OCI-LY3 (cell line): Measurements from ENCODE around the gene PDXP.

Experiments
- EZH2phosphoT487 ChIP-seq: fragments of 200-600 bp; shearing (Covaris generic); IDR thresholded peaks from 2 replicates; pipeline ENCODE4 v1.6.1; 2018; ENCODE audit warnings: antibody characterized with exemption, mixed run types, low read depth
- TF ChIP-seq, protein P1 (sequence below): fragments of 200-600, 300-600 bp; sonication (generic); IDR thresholded peaks from 2 replicates; pipeline ENCODE4 v1.5.1; 2014; ENCODE audit warnings: antibody characterized with exemption, low read length, low read depth

DNA sequence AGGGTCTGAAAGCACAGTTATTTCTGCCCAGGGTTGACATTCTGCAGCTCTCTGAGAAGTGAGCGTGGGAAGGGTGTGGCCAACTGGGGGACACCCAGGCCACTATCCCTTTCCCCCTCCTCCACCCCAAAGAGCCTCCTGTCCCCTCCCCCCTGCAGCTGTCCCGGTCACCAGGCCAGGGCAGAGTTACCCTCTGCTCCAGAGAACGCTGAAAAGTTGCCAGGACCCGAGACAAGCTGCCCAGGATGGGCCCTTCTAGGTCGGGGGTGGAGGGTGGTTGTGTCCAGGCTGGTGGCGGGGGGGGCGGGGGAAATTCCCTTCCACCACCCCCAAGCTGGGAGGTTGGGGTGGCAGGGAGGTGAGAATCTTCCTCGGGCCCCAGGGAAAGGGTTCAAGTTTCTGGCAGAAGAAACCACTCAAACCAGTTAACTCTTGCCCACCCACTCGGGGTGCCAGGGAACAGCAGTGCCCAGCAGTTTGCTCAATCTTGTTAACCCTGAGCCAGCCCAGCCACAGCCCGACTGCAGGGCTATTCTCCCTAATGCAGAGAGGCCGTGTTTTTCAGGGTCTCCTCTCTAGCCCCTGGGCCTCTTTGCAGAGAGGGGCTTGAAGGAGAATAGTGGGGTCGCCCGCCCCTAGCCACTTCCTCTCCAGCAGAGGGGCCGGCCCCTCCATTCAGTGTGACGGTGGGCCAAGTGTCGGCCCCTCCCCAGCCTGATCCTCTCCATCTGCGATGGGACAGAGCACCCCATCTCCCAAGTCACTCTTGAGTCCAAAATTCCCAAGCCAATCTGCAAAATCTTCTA is 17.6 kb downstream of the PDXP start:
- TF ChIP-seq EZH2phosphoT487 = no peak
- TF ChIP-seq, protein P1, sequence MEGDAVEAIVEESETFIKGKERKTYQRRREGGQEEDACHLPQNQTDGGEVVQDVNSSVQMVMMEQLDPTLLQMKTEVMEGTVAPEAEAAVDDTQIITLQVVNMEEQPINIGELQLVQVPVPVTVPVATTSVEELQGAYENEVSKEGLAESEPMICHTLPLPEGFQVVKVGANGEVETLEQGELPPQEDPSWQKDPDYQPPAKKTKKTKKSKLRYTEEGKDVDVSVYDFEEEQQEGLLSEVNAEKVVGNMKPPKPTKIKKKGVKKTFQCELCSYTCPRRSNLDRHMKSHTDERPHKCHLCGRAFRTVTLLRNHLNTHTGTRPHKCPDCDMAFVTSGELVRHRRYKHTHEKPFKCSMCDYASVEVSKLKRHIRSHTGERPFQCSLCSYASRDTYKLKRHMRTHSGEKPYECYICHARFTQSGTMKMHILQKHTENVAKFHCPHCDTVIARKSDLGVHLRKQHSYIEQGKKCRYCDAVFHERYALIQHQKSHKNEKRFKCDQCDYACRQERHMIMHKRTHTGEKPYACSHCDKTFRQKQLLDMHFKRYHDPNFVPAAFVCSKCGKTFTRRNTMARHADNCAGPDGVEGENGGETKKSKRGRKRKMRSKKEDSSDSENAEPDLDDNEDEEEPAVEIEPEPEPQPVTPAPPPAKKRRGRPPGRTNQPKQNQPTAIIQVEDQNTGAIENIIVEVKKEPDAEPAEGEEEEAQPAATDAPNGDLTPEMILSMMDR = no peak
